Right lobe of liver (tissue), 6 donors: Measurements from ENCODE around the gene ZNF524. TPM values are rescaled to one million over a fixed set of nuclear protein-coding genes. Genes with fewer than 3 reads are reported as not detected.
A peak's percentile ranks its signal among the peaks of the same experiment; 100 is the strongest.

Source experiments
- ATAC-seq, 4 donors: fragments of 200-7000 bp; cut with Tn5 transposase; one replicate each; pipeline ENCODE4 v1.9.1; 2020; ENCODE audit warnings: mild to moderate bottlenecking in 4 of 4, moderate library complexity in 4 of 4
- DNase-seq, 3 donors: peaks; one replicate each; pipeline ENCODE4 v3.0.0-alpha.2; 2020
- H3K27ac ChIP-seq, 3 donors: fragments of 200-600 bp; one replicate each; pipeline ENCODE4 v1.8.0; 2022
- H3K27me3 ChIP-seq, 2 donors: fragments of 200-600 bp; one replicate each; pipeline ENCODE4 v1.8.0; 2022
- H3K36me3 ChIP-seq, 4 donors: fragments of 200-600 bp; sonication (generic) in 1 of 4; one replicate each; pipeline versions ENCODE4 v1.5.1 to v1.8.0; 2017 to 2022; ENCODE audit warnings: control low read depth in 1 of 4
- H3K4me1 ChIP-seq, 4 donors: fragments of 200-600 bp; sonication (generic) in 1 of 4; one replicate each; pipeline versions ENCODE4 v1.5.1 to v1.8.0; 2017 to 2022; ENCODE audit warnings: control low read depth in 1 of 4
- H3K4me3 ChIP-seq, 3 donors: fragments of 200-600 bp; one replicate each; pipeline ENCODE4 v1.8.0; 2022
- H3K9me3 ChIP-seq, 4 donors: fragments of 200-600 bp; sonication (generic) in 1 of 4; one replicate each; pipeline versions ENCODE4 v1.5.1 to v1.8.0; 2017 to 2022; ENCODE audit warnings: control low read depth in 1 of 4
- POLR2A ChIP-seq: fragments of 450-650 bp; IDR thresholded peaks from one replicate; pipeline ENCODE4 v1.6.1; 2017; ENCODE audit warnings: antibody characterized with exemption, mild to moderate bottlenecking
- WGBS: methylation state at CpG from one replicate; pipeline ENCODE4 v1.1.6; 2018; ENCODE audit warnings: low coverage, low lambda C conversion rate; ENCODE audit not compliant: insufficient coverage; ENCODE audit errors: missing lambda C conversion rate; 5-methylcytosine and 5-hydroxymethylcytosine counted together
- intact Hi-C, 2 donors: fragments of 100-400 bp; cut with DNase I; formaldehyde crosslinking; loops; one replicate each; pipeline versions ENCODE4 v1.11.2 to v1.14.1; 2022
- total RNA-seq, 6 experiments: library from RNA; depleted of rRNA in 2 of 6; stranded (reverse); fragments of >200 nt in 2 of 6; fragmentation: NEBNext Ultra II Directional in 3 of 6; extraction: Animal tissue kit (Norgen Biotek cat#: 25700) in 3 of 6; gene quantifications; one replicate each; pipeline versions ENCODE4 v1.1.0 to v1.2.4, GENCODE V29; 2016 to 2023
- TF ChIP-seq, protein P1 (sequence below), 4 donors: fragments of 200-600 bp in 3 of 4; fragments of 450-650 bp in 1 of 4; IDR thresholded peaks; one replicate each; pipeline versions ENCODE4 v1.5.1 to v1.8.0; 2016 to 2022; ENCODE audit warnings: antibody characterized with exemption in 4 of 4, mild to moderate bottlenecking in 2 of 4
- donor health status: DM: no; HTN: yes; CAD: no.
- donor health status: DM: no; HTN: no; CAD: no.
- donor health status: DM: no; HTN: no; CAD: no.
- donor health status: DM: no; HTN: yes; CAD: no.
- donor health status: DM: no; HTN: yes; CAD: no.

The ZNF524 gene
- total RNA-seq, 6 experiments from 2014 or later: 8.2 to 21.0 (median 11.3) TPM

DNA sequence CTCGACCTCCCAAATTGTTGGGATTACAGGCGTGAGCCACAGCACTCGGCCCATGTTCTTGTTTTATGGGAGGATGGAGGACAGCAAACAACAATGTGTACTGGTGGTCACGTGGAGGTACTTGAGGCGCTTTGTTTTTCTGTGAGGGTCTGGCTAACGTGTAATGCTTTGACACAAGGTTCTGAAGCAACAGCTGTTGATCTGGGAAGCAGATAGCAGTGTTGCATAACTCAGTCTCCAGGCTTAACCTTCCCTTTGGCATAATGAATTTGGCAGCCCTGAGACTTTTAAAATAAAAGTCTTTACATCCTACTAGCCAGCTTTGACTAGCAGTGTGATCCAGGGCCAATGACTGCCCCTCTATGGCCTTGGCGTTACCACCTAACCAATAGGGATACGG, 33.8 kb downstream of the ZNF524 start:
- Histone ChIP-seq H3K4me3 (no peak overlapping the region), H3K4me1 (peaks cover 0 to 26% (median 13%) of the 10 kb centered on the region in 4 donors), H3K27me3 (no peaks in the 10 kb centered on the region), H3K9me3 (no peaks in the 10 kb centered on the region), H3K27ac (peak overlapping the region in 1 of 3 donors; percentile 90), H3K36me3 (no peaks in the 10 kb centered on the region)
- peak in 1 of 4 donors; percentile 17 for ATAC-seq
- no peak for TF ChIP-seq POLR2A
- TF ChIP-seq, protein P1, sequence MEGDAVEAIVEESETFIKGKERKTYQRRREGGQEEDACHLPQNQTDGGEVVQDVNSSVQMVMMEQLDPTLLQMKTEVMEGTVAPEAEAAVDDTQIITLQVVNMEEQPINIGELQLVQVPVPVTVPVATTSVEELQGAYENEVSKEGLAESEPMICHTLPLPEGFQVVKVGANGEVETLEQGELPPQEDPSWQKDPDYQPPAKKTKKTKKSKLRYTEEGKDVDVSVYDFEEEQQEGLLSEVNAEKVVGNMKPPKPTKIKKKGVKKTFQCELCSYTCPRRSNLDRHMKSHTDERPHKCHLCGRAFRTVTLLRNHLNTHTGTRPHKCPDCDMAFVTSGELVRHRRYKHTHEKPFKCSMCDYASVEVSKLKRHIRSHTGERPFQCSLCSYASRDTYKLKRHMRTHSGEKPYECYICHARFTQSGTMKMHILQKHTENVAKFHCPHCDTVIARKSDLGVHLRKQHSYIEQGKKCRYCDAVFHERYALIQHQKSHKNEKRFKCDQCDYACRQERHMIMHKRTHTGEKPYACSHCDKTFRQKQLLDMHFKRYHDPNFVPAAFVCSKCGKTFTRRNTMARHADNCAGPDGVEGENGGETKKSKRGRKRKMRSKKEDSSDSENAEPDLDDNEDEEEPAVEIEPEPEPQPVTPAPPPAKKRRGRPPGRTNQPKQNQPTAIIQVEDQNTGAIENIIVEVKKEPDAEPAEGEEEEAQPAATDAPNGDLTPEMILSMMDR (IDR thresholded peaks at IDR 0.05): no peak
- 54% methylated on average over 5 of the region's 8 CpGs for WGBS
- no peak for DNase-seq
- intact Hi-C loops: loop anchor here in 1 of 2 donors (5.0 kb wide), 1 partner anchor 117 kb away; no protein-coding TSS in a partner anchor

DNA sequence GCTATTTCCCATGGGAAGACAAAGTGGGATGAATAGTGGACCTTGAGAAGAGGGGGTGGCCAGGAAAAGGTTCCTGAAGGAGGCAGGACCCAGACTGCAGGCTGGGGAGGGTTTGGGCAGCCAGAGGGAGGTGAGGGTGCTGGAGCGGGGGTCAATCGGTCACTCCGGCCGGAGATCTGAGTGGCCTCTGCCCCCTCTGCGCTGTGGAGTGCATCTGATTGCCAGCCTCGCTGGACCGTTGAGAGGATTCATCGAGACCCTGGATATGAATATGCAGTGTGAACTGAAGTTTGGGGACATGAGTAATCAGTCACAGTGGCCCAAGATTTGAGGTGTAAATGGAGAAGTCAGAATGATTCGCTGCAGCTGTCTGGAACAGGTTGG, 35.2 kb downstream of the ZNF524 start:
- WGBS: 0% methylated on average over 7 of the region's 9 CpGs
- H3K27ac ChIP-seq: peak overlapping the region; percentile 90 to 92 (median 90)
- H3K27me3 ChIP-seq: no peaks in the 10 kb centered on the region
- H3K4me3 ChIP-seq: peak overlapping the region; percentile 79 to 97 (median 96)
- peaks cover 0 to 37% (median 19%) of the 10 kb centered on the region in 4 donors for H3K4me1 ChIP-seq
- intact Hi-C loops: loop anchor here in 1 of 2 donors (5.0 kb wide), 1 partner anchor 172 kb away; no protein-coding TSS in a partner anchor
- DNase-seq: no peak
- no peaks in the 10 kb centered on the region for H3K36me3 ChIP-seq
- ATAC-seq: peak in 1 of 4 donors; percentile 8
- no peaks in the 10 kb centered on the region for H3K9me3 ChIP-seq
- no peak for TF ChIP-seq POLR2A
- TF ChIP-seq, protein P1 (IDR thresholded peaks at IDR 0.05): no peak

DNA sequence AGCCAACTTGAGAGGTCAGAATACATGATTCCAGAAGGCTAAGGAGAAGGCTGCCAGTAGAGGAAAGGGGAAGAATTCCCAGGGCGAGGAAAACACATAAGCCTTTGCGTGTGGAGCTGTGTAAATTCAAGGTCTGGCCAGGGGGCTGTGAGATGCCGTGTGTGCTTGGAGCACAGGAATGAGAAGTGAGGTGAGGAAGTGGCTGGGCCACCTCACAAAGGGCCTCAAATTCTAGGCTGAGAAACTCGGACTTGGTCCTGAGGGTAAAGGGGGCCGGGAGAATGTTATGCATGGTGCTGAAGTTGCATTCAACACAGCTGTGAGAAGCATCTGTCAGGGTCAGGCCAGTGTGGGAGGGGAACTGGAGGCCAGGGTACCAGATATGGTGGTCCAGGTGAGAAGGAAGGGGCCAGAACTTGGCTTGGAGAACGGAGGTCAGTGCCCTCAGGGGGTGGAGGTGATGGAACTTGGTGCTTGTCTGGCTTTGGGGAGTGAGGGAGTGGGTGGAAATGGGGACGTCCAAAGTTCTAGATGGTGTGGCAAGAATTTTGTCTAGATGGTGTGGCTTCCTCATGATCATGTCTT, 35.9 kb downstream of the ZNF524 start:
- Histone ChIP-seq H3K27me3 (no peaks in the 10 kb centered on the region), H3K9me3 (no peaks in the 10 kb centered on the region), H3K4me1 (peaks cover 0 to 39% (median 22%) of the 10 kb centered on the region in 4 donors), H3K27ac (peak overlapping the region; percentile 90 to 92 (median 90)), H3K4me3 (peak overlapping the region; percentile 79 to 97 (median 96)), H3K36me3 (no peaks in the 10 kb centered on the region)
- WGBS: 29% methylated on average over 6 of the region's 7 CpGs
- DNase-seq: no peak
- intact Hi-C loops: loop anchor here in 1 of 2 donors (5.0 kb wide), 1 partner anchor 171 kb away; no protein-coding TSS in a partner anchor
- TF ChIP-seq, protein P1 (IDR thresholded peaks at IDR 0.05): no peak
- no peak for TF ChIP-seq POLR2A
- ATAC-seq: no peak

DNA sequence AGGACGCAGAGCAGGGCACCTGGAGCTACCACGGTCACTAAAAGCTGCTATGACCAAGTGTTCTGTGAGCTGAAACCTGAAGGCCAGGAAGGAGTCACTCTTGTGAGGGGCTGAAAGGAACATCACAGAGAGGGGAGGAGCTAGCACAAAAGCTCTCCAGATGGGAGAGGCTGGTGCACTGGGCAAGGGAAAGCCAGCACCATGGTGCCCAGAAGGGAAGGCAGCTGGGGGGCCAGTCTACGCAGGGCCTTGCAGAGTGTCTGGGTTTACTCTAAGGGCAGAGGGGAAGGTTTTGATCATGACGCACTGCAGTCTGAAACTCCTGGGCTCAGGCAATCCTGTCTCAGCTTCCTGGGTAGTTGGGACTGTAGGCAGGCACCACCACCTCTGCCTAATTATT, 36.6 kb downstream of the ZNF524 start:
- H3K4me1 ChIP-seq: peaks cover 0 to 38% (median 22%) of the 10 kb centered on the region in 4 donors
- intact Hi-C loops: loop anchor here in 1 of 2 donors (5.0 kb wide), 1 partner anchor 171 kb away; no protein-coding TSS in a partner anchor
- H3K9me3 ChIP-seq: no peaks in the 10 kb centered on the region
- 100% methylated on average over 1 of the region's 4 CpGs for WGBS
- ATAC-seq (no peak), DNase-seq (no peak)
- H3K27me3 ChIP-seq: no peaks in the 10 kb centered on the region
- H3K27ac ChIP-seq: no peak overlapping the region
- H3K36me3 ChIP-seq: no peaks in the 10 kb centered on the region
- TF ChIP-seq POLR2A: no peak
- TF ChIP-seq, protein P1 (IDR thresholded peaks at IDR 0.05): no peak
- no peak overlapping the region for H3K4me3 ChIP-seq
